HepG2 (cell line): ENCODE data around the gene ARHGEF39. TPM values are rescaled to one million over a fixed set of nuclear protein-coding genes. Genes with fewer than 3 reads are reported as not detected.
A peak's percentile ranks its signal among the peaks of the same experiment; 100 is the strongest.

Source experiments
- DR1 ChIP-seq: sonication (generic); formaldehyde crosslinking; IDR thresholded peaks from 2 replicates; pipeline ENCODE4 v1.8.0; 2021; ENCODE audit warnings: mild to moderate bottlenecking, missing genetic modification reagents, inconsistent platforms
- REST ChIP-seq, 2 experiments: IDR thresholded peaks; 2 replicates each; pipeline ENCODE4 v1.6.1; 2011 to 2012; ENCODE audit warnings: low read length in 2 of 2, borderline replicate concordance in 1 of 2, low read depth in 1 of 2, mild to moderate bottlenecking in 1 of 2, moderate library complexity in 1 of 2
- SP2 ChIP-seq: sonication (generic); formaldehyde crosslinking; IDR thresholded peaks from 2 replicates; pipeline ENCODE4 v1.5.1; 2020; ENCODE audit warnings: mild to moderate bottlenecking, missing genetic modification reagents
- SP5 ChIP-seq: IDR thresholded peaks from 2 replicates; pipeline ENCODE4 v1.6.1; 2016; ENCODE audit warnings: low read depth, borderline replicate concordance
- THYN1 ChIP-seq: sonication (generic); formaldehyde crosslinking; IDR thresholded peaks from 2 replicates; pipeline ENCODE4 v1.8.1; 2023; ENCODE audit warnings: low read depth, mild to moderate bottlenecking, moderate library complexity, missing genetic modification reagents, borderline replicate concordance
- XRCC5 ChIP-seq: fragments of 200-400 bp; formaldehyde crosslinking; optimal IDR thresholded peaks from 2 replicates; pipeline ENCODE3; 2017; ENCODE audit warnings: mild to moderate bottlenecking, low read length
- ZBTB40 ChIP-seq, 2 experiments: fragments of 450-650 bp in 1 of 2; sonication (generic) in 1 of 2; formaldehyde crosslinking in 1 of 2; IDR thresholded peaks; 2 replicates each; pipeline versions ENCODE4 v1.6.1 to v1.8.0; 2016 to 2022; ENCODE audit warnings: antibody characterized with exemption in 1 of 2, mild to moderate bottlenecking in 1 of 2, missing genetic modification reagents in 1 of 2
- ZKSCAN5 ChIP-seq: sonication (generic); formaldehyde crosslinking; IDR thresholded peaks from 2 replicates; pipeline ENCODE4 v1.5.1; 2020; ENCODE audit warnings: mild to moderate bottlenecking, missing genetic modification reagents
- ZNF18 ChIP-seq: sonication (generic); formaldehyde crosslinking; IDR thresholded peaks from 2 replicates; pipeline ENCODE4 v1.8.0; 2022; ENCODE audit warnings: mild to moderate bottlenecking, missing genetic modification reagents; ENCODE audit not compliant: insufficient replicate concordance
- ZNF207 ChIP-seq: fragments of 450-650 bp; IDR thresholded peaks from 2 replicates; pipeline ENCODE4 v1.6.1; 2016; ENCODE audit warnings: antibody characterized with exemption, borderline replicate concordance
- ZNF263 ChIP-seq: sonication (generic); formaldehyde crosslinking; IDR thresholded peaks from 2 replicates; pipeline ENCODE4 v1.4.0; 2020; ENCODE audit warnings: missing genetic modification reagents
- ZNF501 ChIP-seq: sonication (generic); formaldehyde crosslinking; IDR thresholded peaks from 2 replicates; pipeline ENCODE4 v1.5.1; 2020; ENCODE audit warnings: mild to moderate bottlenecking, moderate library complexity, missing genetic modification reagents
- polyA plus RNA-seq, 8 experiments: library from polyadenylated mRNA; depleted of rRNA in 3 of 8; stranded (reverse) in 7 of 8; unstranded in 1 of 8; fragments of >200 nt; fragmentation: Illumina TruSeq in 4 of 8; extraction: Trizol in 4 of 8; gene quantifications; 2 replicates each; pipeline versions ENCODE4 v1.2.1 to v1.2.3, GENCODE V29; 2011 to 2016; ENCODE audit warnings: low read depth in 4 of 8, missing spikeins in 1 of 8, mixed read lengths in 1 of 8; ENCODE audit not compliant: insufficient read depth in 1 of 8
- total RNA-seq, 5 experiments: library from RNA; depleted of rRNA; stranded (reverse); fragments of >200 nt; fragmentation: Illumina TruSeq; extraction: Trizol; gene quantifications; 2 replicates each; pipeline ENCODE4 v1.2.3, GENCODE V29; 2016; ENCODE audit warnings: low read depth in 1 of 5

The ARHGEF39 gene
- total and polyA plus RNA-seq, 2 of the 13 experiments (the other 11 are each of a cell fraction or from before 2014, with no cell fraction given) = 11.2 to 12.3 TPM

- TF ChIP-seq REST (IDR thresholded peaks at IDR 0.05; ENCODE audit: borderline replicate concordance in 1 of 2, low read depth in 1 of 2, low read length in 2 of 2) = peak in 1 of 2 experiments; percentile 65; a peak in 2 of 4 replicates
- no peak for TF ChIP-seq ZBTB40 (IDR thresholded peaks at IDR 0.05)
- TF ChIP-seq ZBTB40 (CRISPR knock-in tag; IDR thresholded peaks at IDR 0.05) = peak; percentile 93
- peak; percentile 52; the same call in 1 of the 2 replicates for TF ChIP-seq DR1 (CRISPR knock-in tag)
- peak; percentile 53; the same call in 1 of the 2 replicates for TF ChIP-seq SP2 (CRISPR knock-in tag)
- no peak for TF ChIP-seq ZNF207
- peak; percentile 72 for TF ChIP-seq SP5 (CRISPR knock-in tag)
- peak; percentile 96 for TF ChIP-seq ZNF501 (CRISPR knock-in tag)
- no peak for TF ChIP-seq THYN1 (CRISPR knock-in tag)
- peak; percentile 92 for TF ChIP-seq ZNF18 (CRISPR knock-in tag)
- peak; percentile 59 for TF ChIP-seq XRCC5
- peak; percentile 85 for TF ChIP-seq ZNF263 (CRISPR knock-in tag)
- no peak for TF ChIP-seq ZKSCAN5 (CRISPR knock-in tag)
These were observed 7.4 kb downstream of the ARHGEF39 start, which contains the start of gene RMRP (continued) for GRCh38 chr9:35657546-35658136.
